HepG2 (cell line): ENCODE results near the gene PNPLA2. TPM values are rescaled to one million over a fixed set of nuclear protein-coding genes. Genes with fewer than 3 reads are reported as not detected.

Source experiments
- ADNP ChIP-seq: sonication (generic); formaldehyde crosslinking; IDR thresholded peaks from 2 replicates; pipeline ENCODE4 v1.4.0; 2020; ENCODE audit warnings: missing genetic modification reagents
- ARID3A ChIP-seq: IDR thresholded peaks from 2 replicates; pipeline ENCODE4 v1.6.1; 2012; ENCODE audit warnings: low read depth, low read length, improper control_type of control experiment
- EED ChIP-seq: sonication (generic); formaldehyde crosslinking; IDR thresholded peaks from 2 replicates; pipeline ENCODE4 v1.5.0; 2020; ENCODE audit warnings: mild to moderate bottlenecking, missing genetic modification reagents
- GATAD1 ChIP-seq: IDR thresholded peaks from 2 replicates; pipeline ENCODE4 v1.6.1; 2016; ENCODE audit warnings: missing genetic modification reagents, missing compliant biosample characterization
- GTF3A ChIP-seq: sonication (generic); formaldehyde crosslinking; conservative IDR thresholded peaks from 2 replicates; pipeline ENCODE4 v1.4.0; 2020; ENCODE audit warnings: mild to moderate bottlenecking, missing genetic modification reagents
- HNRNPLL ChIP-seq: fragments of 200-400 bp; formaldehyde crosslinking; IDR thresholded peaks from 2 replicates; pipeline ENCODE4 v1.6.1; 2017; ENCODE audit warnings: mild to moderate bottlenecking, low read depth, low read length; ENCODE audit not compliant: poor library complexity, severe bottlenecking
- HOXA9 ChIP-seq: sonication (generic); formaldehyde crosslinking; IDR thresholded peaks from 2 replicates; pipeline ENCODE4 v1.8.1; 2022; ENCODE audit warnings: missing genetic modification reagents, mild to moderate bottlenecking, moderate library complexity, borderline replicate concordance
- IKZF1 ChIP-seq: fragments of 450-650 bp; IDR thresholded peaks from 2 replicates; pipeline ENCODE4 v1.7.1; 2016
- JARID2 ChIP-seq: sonication (generic); formaldehyde crosslinking; IDR thresholded peaks from 2 replicates; pipeline ENCODE4 v1.8.1; 2023; ENCODE audit warnings: missing genetic modification reagents, inconsistent platforms; ENCODE audit not compliant: insufficient replicate concordance
- MAF1 ChIP-seq: sonication (generic); formaldehyde crosslinking; IDR thresholded peaks from 2 replicates; pipeline ENCODE4 v1.5.0; 2020; ENCODE audit warnings: missing genetic modification reagents, borderline replicate concordance
- MXD1 ChIP-seq: sonication (generic); formaldehyde crosslinking; IDR thresholded peaks from 2 replicates; pipeline ENCODE4 v1.4.0; 2020; ENCODE audit warnings: mild to moderate bottlenecking, missing genetic modification reagents
- PHF8 ChIP-seq: sonication (generic); formaldehyde crosslinking; IDR thresholded peaks from 2 replicates; pipeline ENCODE4 v1.5.0; 2020; ENCODE audit warnings: missing genetic modification reagents
- PITX1 ChIP-seq: sonication (generic); formaldehyde crosslinking; IDR thresholded peaks from 2 replicates; pipeline ENCODE4 v1.5.1; 2020; ENCODE audit warnings: mild to moderate bottlenecking, missing genetic modification reagents
- RBM39 ChIP-seq: fragments of 200-400 bp; formaldehyde crosslinking; IDR thresholded peaks from one replicate; pipeline ENCODE4 v1.6.1; 2018; ENCODE audit warnings: antibody characterized with exemption, mild to moderate bottlenecking, low read depth, low read length; ENCODE audit not compliant: poor library complexity, severe bottlenecking
- SKI ChIP-seq: fragments of 450-650 bp; IDR thresholded peaks from one replicate; pipeline ENCODE4 v1.6.1; 2018; ENCODE audit warnings: mild to moderate bottlenecking; ENCODE audit not compliant: partially characterized antibody
- SP1 ChIP-seq, 2 experiments: fragments of 450-650 bp in 1 of 2; sonication (generic) in 1 of 2; formaldehyde crosslinking in 1 of 2; IDR thresholded peaks; 2 replicates each; pipeline versions ENCODE4 v1.4.0 to v1.6.1; 2016 to 2020; ENCODE audit warnings: missing genetic modification reagents in 1 of 2
- TAF1 ChIP-seq: sonication (generic); formaldehyde crosslinking; IDR thresholded peaks from 2 replicates; pipeline ENCODE4 v1.4.0; 2020; ENCODE audit warnings: missing genetic modification reagents
- ZNF12 ChIP-seq: sonication (generic); formaldehyde crosslinking; IDR thresholded peaks from 2 replicates; pipeline ENCODE4 v1.5.0; 2020; ENCODE audit warnings: missing genetic modification reagents
- ZNF20 ChIP-seq: sonication (generic); formaldehyde crosslinking; IDR thresholded peaks from 2 replicates; pipeline ENCODE4 v1.4.0; 2020; ENCODE audit warnings: mild to moderate bottlenecking, moderate library complexity, missing genetic modification reagents
- ZNF225 ChIP-seq: sonication (generic); formaldehyde crosslinking; IDR thresholded peaks from 2 replicates; pipeline ENCODE4 v1.4.0; 2020; ENCODE audit warnings: mild to moderate bottlenecking, missing genetic modification reagents
- ZNF468 ChIP-seq: sonication (generic); formaldehyde crosslinking; IDR thresholded peaks from 2 replicates; pipeline ENCODE4 v1.8.0; 2022; ENCODE audit warnings: mild to moderate bottlenecking, moderate library complexity, missing genetic modification reagents
- ZNF557 ChIP-seq: sonication (generic); formaldehyde crosslinking; IDR thresholded peaks from 2 replicates; pipeline ENCODE4 v1.4.0; 2020; ENCODE audit warnings: missing genetic modification reagents
- ZNF580 ChIP-seq: IDR thresholded peaks from 2 replicates; pipeline ENCODE4 v1.6.1; 2016; ENCODE audit warnings: low read depth, borderline replicate concordance
- ZZZ3 ChIP-seq: sonication (generic); formaldehyde crosslinking; IDR thresholded peaks from 2 replicates; pipeline ENCODE4 v1.4.0; 2020; ENCODE audit warnings: missing genetic modification reagents, mild to moderate bottlenecking, borderline replicate concordance
- polyA plus RNA-seq, 8 experiments: library from polyadenylated mRNA; depleted of rRNA in 3 of 8; stranded (reverse) in 7 of 8; unstranded in 1 of 8; fragments of >200 nt; fragmentation: Illumina TruSeq in 4 of 8; extraction: Trizol in 4 of 8; gene quantifications; 2 replicates each; pipeline versions ENCODE4 v1.2.1 to v1.2.3, GENCODE V29; 2011 to 2016; ENCODE audit warnings: low read depth in 4 of 8, missing spikeins in 1 of 8, mixed read lengths in 1 of 8; ENCODE audit not compliant: insufficient read depth in 1 of 8
- total RNA-seq, 5 experiments: library from RNA; depleted of rRNA; stranded (reverse); fragments of >200 nt; fragmentation: Illumina TruSeq; extraction: Trizol; gene quantifications; 2 replicates each; pipeline ENCODE4 v1.2.3, GENCODE V29; 2016; ENCODE audit warnings: low read depth in 1 of 5

The PNPLA2 gene
- total and polyA plus RNA-seq, 2 of the 13 experiments (the other 11 are each of a cell fraction or from before 2014, with no cell fraction given), result 10.5 to 43.2 TPM

- peak; percentile 94 for TF ChIP-seq GATAD1 (CRISPR knock-in tag)
- TF ChIP-seq IKZF1, result no peak
- TF ChIP-seq HNRNPLL, result peak; percentile 64
- TF ChIP-seq ARID3A, result no peak
- peak; percentile 33; the same call in 1 of the 2 replicates for TF ChIP-seq PITX1
- TF ChIP-seq JARID2 (CRISPR knock-in tag), result no peak
- no peak for TF ChIP-seq ZNF557 (CRISPR knock-in tag)
- peak; percentile 100 for TF ChIP-seq PHF8 (CRISPR knock-in tag)
- peak; percentile 84 for TF ChIP-seq HOXA9 (CRISPR knock-in tag)
- TF ChIP-seq GTF3A (CRISPR knock-in tag), result peak; percentile 65; the same call in 1 of the 2 replicates
- TF ChIP-seq SKI, result peak; percentile 34
- TF ChIP-seq ZNF20 (CRISPR knock-in tag), result no peak
- TF ChIP-seq SP1 (IDR thresholded peaks at IDR 0.05), result no peak
- peak; percentile 79; the same call in 1 of the 2 replicates for TF ChIP-seq SP1 (CRISPR knock-in tag; IDR thresholded peaks at IDR 0.05)
- peak; percentile 52; the same call in 1 of the 2 replicates for TF ChIP-seq EED (CRISPR knock-in tag)
- TF ChIP-seq TAF1 (CRISPR knock-in tag), result peak; percentile 91
- TF ChIP-seq MAF1 (CRISPR knock-in tag), result no peak
- peak; percentile 79; the same call in 1 of the 2 replicates for TF ChIP-seq ZNF468 (CRISPR knock-in tag)
- peak; percentile 95 for TF ChIP-seq MXD1 (CRISPR knock-in tag)
- 0 out of 2 replicates have a peak, but pooled peaks have one; percentile 28 for TF ChIP-seq ZNF12 (CRISPR knock-in tag)
- TF ChIP-seq ADNP (CRISPR knock-in tag), result no peak
- TF ChIP-seq ZZZ3 (CRISPR knock-in tag), result peak; percentile 93; the same call in 1 of the 2 replicates
- peak; percentile 93 for TF ChIP-seq ZNF225
- TF ChIP-seq RBM39, result peak; percentile 36
- peak; percentile 76; the same call in 1 of the 2 replicates for TF ChIP-seq ZNF580 (CRISPR knock-in tag)
These were observed 9.3 kb upstream of the PNPLA2 start, which contains the start of gene RPLP2 (continued) for GRCh38 chr11:809287-810039.
